Measurements from ENCODE around the gene GRM2.

GRCh38 chr3:51671734-51672475, 35.0 kb upstream of the GRM2 start:
- TF ChIP-seq CTCF (IDR thresholded peaks at IDR 0.05) = no peak
- TF ChIP-seq POLR2A (IDR thresholded peaks at IDR 0.05) = peak in 1 of 4 donors; percentile 9
